GM04503 (cell line): ENCODE data around the gene CPEB4.

ENCODE experiments used
- DNase-seq: peaks from one replicate; pipeline ENCODE4 v3.0.0-alpha.2; 2012; ENCODE audit warnings: low read depth

Gene CPEB4

DNA sequence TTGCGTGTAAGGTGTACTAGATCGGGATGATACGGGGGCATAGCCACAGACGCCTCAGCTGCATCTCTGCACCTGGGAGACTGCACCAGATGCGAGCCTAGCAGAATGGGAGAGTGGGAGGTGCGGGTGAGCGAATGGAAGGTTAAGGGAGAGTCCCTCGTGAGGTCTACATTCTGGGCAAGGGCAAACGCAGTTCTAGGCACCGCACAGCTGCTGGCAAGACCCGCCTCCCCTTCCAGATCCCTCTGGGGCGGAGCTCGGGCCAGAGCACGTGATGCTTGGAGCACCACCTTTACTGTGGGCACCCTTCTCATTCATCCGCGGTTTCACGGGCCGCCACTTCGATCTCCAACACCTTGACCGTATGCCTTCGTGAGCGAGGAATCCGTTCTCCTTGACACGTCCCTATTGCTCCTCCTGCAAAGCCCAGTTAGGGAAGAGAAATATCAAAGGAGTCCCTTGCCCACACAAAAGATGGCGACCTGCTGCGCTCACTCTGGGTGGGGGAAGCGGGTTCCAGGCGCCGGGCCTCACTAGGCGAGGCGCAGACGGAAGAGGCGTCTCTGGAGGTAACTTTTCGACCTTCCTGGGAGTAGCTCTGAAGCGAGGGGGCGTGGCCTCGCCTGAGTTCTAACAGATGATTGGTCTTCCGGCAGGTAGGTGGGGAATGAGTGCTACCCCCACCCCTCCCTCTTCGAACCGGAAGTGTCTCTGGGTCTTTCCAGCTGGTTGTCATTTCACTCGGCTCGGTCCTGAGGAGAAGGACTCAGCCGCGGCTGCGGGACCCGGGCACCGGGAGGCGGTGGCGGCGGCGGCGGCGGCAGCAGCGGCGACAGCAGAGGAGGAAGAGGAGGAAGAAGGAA is at the start of gene CPEB4:
Gene CPEB4, plus strand, starts transcription at position 740 of the 863 bp plus-strand sequence. CDS start 1,385 bp downstream, outside the sequence.
- DNase-seq, result peak; percentile 96

DNA sequence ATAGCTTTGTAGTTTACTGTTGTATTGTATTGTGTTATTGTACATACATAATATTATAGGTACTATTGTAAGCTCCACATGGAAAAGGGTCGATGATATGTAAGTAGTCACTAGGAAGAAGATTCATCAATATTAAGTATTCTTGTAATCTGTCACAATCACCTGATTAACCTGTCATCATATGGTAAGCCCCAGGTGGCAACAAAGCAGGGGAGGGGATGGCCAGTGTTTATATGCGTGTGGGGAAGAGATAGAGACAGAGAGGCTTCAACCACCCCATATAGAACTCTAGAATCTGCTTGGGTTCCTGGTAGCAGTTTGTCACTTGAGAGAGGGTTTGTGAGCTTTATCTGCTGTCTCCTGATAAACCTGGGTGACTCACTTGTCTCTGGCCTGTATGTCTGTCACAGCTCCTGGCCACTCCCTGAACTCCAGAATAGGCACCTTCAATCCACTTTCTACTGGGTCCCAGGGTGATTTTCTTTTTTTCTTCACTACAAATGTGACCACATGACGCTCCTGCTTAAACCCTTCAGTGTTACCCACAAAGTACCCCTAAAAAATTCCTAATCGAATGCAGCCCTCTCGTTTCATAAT is 48.9 kb upstream of the CPEB4 start:
- DNase-seq, result no peak

DNA sequence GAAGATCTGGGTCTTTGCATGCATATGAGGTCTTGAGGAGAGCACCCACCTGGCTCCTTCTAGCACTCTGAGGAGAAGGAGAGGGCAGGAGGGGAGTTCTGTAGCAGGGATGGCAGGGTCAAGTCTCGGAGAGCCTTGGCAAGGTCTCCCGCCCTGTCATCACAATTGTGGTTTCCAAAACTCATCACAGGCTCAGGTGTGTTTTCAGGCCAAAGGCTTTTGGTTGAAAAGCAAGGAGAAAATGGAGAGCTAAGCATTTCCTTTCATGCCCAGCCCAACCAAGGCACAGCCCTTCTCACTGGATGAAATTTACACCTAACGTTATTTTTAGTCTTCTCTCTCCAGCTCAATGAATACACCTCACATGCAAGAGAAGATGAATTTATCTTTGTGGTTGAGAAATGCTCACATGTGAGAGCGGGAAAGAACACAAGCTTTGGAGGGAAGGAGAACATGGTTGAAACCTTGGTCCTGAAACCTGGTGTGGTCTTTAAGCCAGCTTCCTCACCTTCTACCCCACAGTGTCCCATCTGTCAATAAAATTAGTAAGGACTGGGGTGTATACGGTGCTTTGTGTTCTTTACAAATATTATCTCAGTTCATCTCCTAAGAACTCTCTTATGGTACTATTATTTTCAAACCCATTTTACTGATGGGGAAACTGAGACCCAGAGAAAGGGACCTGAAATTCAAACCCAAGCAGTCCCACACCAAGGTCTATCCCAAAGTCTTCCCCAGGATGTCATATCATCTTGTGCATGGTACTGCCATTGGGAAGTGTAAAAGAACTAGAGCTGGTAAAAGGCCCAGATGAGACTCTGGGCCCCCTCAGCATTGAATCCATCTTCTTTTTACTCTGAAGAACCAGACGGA is 47.8 kb upstream of the CPEB4 start:
- DNase-seq, result no peak

DNA sequence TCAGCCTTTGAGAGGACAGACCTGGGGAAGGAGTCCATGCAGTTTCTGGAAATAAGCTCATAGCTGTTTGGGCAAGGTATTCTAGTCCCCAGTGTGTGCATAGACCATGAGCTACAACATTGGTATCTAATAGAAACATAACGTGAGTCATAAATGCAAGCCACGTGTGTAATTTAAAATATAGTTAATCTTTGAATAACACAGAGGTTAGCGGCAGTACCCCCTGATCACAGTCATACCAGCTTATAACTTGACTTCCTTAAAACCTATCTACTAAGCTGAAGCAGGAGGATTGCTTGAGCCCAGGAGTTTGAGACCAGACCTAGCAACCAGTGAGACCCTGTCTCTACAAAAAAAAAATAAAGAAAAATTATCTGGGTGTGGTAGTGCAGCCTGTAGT is 46.4 kb upstream of the CPEB4 start:
- no peak for DNase-seq

DNA sequence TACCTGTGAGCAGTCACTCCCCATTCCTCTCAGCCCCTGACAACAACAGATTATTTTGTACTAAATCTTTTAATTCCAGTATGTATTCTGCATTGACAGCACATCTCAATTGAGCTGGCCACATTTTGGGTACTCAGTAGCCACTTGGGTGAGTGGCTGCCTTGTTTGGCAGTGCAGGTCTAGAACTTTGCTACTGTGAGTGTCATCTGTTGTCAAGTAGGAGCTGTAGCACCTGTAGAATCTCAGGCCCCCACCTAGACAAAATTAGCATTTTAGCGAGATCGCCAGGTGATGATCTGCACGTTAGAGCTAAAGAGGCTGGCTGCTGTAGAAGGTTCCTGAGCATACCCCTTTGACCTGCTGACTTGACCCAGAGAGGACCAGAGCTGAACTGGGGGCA is 44.4 kb upstream of the CPEB4 start:
- no peak for DNase-seq

DNA sequence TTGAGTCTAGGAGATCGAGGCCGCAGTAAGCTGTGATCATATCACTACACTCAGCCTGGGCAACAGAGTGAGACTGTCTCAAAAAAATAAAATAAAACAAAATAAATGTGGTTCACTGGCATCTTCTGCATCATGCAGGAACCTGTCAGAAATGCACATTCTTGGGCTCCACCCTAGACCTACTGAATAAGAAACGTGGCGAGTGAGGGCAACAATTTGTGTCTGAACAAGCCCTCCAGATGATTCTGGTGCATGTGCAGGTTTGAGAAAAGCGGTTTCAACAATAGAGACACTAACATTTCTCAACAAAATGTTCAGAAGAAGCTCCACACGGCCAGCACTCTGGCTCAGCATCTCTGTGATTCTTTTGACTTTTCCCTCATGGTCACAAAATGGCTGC is 42.8 kb upstream of the CPEB4 start:
- no peak for DNase-seq

DNA sequence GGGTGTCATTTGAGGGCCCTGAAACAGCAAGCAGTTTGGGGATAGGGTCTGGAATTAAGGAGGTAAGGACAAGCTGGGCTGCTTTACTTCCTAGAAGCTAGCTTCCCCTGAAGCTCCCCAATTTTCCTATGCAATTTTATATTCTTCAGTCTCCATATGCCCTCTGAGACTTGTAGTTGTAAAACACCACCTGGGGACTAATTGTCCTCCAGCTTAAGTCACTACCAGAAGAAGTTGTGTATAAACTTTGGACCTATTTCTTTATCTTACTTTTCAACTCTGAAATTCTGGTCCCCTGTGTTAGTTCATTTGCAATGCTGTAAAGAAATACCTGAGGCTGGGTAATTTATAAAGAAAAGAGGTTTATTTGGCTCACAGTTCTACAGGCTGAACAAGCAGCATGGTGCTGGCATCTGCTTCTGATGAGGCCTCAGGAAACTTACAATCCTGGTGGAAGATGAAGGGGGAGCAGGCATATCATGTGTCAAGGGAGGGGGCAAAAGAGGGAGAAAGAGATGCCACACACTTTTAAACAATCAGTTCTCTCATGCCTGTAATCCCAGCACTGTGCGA is 41.1 kb upstream of the CPEB4 start:
- no peak for DNase-seq

DNA sequence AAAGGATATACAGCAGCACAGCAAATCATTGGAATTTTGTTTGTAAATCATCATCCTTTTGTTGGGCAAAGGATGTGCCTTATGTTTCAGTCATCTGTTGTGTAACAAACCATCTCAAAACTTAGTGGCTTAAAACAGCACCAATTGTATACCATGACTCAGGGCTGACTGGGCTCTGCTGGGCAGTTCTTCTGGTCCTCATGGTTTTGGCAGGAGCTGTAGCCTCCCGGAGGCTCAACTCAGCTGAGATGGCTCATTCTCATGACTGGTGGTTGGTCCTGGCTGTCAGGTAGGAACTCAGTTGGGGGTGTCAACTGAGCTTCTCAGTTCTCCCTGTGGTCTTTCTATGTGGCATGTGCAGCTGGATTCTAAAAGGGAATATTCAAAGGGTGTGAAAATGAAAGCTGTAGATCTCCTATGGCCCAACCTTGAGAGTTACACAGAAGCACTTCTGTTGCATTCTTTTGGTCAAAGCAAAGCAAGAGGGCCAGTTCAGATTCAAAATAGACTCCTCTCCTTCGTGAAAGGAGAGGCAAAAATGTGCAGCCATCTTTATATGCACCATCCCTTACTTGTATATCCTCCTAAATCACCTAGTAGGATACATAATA is 39.1 kb upstream of the CPEB4 start:
- DNase-seq, result no peak

DNA sequence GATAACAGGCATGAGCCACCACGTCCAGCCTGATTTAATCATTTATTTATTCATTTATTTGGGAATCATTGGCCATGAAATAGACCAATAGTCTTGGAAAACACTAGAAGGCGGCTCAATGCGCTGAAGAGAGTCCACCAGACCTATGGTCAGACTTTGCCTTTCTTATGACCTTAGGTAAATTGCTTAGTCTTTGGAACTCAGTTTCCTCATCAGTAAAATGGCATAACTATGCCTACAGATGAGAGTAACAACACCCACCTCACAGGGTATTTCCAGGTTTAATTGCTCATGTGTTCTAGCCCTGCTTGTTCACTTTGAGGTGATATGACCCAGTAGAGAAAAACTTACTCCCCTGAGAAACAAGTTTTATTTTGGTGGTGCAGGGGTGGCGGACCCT is 38.2 kb upstream of the CPEB4 start:
- DNase-seq, result no peak

DNA sequence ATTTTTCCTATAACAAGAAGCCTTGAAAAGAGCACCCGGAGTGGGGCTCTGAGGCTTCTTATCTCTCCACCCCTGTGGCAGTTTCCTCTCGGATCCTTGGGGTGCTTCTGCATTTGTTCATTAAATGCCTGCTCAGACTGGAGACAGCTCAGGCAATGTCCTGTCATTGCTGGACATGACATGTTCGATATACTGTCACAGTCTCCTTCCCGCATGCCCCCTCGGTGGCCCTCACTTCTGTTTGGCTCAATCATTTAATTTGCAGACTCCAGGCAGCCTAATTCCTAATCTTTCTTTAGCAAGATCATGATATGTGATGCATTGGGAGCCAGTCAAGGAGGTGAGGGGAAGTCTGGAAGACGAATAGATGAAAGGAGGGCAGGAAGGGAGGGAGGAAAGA is 37.5 kb upstream of the CPEB4 start:
- DNase-seq, result no peak

DNA sequence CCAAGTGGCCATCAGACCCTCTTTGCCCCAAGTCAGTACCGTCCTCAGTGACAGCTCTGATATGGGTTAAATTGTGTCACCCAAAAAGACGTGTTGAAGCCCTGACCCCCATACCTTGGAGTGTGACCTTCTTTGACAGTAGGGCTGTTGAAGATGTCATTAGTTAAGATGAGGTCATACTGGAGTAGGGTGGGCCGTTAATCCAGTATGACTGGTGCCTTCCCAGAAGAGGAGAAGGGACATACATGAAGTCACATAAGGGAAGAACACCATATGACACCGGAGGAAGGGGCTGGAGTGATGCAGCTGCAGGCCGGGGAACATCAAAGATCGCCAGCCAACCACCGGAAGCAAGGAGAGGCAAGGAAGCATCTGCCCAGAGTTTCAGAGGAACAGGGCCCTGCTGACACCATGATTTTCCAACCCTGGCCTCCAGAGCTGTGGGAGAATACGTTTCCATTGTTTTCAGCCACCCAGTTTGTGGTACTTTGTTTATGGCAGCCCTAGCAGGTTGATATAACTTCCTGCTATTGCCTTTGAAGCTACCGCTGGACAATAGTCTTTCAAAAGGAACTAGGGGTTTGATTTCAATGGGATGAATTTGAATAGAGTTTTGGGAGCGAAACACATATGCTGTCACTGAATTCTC is 36.4 kb upstream of the CPEB4 start:
- no peak for DNase-seq

DNA sequence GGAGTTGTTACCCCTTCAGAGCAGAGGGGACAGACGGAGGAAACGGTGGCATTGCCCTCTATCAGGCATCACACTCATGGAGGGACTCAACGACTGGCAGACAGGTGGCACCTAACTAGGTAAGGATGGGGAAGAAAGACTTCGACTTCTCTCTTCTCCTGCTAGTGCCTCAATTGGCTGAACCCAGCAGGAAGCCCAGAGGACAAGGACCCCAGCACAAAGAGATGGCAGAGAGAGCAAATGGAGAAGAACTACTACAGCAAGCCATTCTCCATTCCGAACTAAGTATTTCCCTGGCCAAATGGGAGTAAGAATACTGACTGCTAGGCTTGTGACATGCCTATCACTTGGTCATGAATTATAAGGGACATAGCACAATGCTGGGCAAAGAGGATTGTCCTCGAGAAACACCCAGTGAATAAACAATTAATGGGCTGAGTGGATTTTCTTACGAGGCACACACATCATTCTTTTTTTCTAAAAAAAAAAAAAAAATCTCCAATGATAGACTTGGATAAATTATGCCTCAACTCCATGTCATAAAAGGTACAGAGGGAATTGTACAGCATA is 35.3 kb upstream of the CPEB4 start:
- DNase-seq, result no peak

DNA sequence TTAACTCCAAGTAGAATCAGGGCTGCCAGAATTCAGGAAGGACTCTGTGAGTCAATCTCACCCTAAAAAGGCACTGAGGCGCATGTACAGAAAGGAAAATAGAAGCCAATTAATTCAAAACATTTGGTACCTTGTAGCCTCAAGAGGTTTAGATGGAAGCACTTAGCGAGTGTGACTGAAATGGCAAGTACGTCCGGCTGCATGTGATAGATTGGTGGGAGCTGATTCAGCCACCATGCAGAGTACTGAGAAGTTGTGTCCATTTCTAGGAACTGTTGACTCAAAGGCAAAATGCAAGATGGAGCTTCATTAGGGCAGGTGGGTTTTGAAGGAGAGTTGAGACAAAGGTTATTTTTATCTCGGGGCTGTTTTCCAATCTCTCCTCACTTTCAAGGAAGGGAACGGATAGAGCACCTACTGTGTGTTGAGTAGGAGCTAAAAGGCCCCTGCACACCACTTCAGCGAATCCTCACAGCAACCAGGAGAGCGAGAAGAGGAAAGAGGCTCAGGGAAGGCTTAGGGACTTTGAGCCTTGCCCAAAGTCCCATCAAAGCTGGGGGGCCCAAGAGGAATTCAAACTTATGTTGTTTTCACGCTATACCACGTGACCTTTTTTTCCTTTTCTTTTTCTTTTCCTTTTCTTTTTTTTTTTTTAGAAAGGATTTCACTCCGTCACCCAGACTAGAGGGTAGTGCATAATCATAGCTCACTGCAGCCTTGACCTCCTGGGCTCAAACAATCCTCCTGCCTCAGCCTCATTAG is 34.6 kb upstream of the CPEB4 start:
- no peak for DNase-seq

DNA sequence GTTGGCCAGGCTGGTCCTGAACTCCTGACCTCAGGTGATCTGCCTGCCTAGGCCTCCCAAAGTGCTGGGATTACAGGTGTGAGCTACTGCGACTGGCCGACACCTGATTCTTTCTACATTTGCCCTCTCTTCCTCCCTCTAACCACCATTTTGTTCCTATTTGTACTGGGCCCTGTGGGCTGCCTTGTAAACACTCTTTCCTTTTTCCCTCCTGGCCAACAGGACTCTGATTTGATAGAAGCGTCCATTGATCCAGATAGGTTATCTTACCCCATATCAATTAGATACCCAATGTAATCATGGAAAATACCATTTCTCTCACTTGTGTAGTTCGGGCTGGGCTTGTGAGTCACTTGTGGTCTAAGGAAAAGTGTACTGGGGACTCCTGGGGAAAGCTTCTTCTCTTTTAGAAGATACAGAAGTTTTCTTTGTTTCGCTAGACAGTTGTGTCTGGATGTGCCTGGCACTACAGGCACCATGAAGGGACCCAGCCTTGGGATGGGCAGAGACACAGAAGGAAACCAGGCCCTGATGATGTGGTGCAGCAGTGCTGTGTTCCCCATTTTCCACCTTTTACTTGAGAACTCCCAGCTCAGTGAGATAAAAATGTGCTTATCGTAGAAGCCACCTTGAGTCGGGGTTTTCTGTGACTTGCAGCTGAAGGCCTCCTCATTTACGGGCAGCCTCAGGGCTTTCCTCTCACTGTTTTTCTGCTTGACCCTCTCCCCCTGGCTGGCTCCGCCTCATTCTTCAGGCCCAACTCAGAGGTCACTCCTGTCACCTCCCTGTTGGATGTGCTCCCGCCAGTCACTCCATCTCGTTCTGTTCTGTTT is 32.8 kb upstream of the CPEB4 start:
- DNase-seq, result no peak

DNA sequence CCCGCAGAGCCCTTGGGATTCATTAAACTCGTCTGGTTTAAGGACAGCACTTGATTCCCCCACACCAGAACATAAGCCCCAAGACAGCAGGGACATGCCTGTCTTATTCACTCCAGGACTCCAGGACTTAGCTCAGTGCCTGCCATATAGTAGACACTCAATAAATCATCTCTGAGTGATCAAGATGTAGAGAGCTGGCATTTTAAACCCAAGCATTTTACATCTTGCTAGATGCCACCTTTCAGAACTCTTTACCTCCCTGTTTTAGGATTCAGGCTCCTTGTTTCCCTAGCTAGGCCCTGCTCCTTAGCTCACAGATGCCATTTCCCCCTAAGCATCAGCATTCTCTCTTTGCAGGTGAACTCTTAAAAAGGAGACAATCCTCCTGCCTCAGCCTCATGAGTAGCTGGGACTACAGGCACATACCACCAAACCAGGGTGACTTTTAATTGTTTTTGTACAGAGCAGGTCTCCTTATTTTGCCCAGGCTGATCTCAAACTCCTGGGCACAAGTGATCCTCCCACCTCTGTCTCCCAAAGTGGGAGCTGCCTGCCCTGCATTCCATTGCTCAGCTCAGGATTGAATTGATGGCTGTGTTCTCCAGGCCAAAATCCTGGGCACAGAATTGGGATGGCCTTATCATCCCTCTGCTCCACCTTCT is 32.0 kb upstream of the CPEB4 start:
- no peak for DNase-seq

DNA sequence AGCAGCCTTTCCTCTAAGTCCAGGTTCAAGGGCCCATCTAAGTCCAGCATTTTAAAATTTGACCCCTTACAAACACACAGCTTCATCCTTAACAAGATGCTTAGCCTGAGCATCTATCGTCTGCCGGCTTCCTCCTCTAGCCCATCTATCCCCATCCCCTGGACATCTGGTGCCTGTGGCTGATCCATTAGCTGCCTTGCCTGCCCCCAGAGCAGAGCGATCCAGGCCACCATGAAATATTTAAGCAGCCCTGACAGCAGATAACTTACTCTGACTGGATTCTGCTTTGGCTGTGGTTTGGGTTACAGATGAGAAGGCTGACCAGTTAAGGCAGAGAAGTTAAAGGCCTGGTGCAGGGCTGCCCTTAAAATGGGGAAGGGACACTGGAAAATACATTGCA is 30.9 kb upstream of the CPEB4 start:
- no peak for DNase-seq

DNA sequence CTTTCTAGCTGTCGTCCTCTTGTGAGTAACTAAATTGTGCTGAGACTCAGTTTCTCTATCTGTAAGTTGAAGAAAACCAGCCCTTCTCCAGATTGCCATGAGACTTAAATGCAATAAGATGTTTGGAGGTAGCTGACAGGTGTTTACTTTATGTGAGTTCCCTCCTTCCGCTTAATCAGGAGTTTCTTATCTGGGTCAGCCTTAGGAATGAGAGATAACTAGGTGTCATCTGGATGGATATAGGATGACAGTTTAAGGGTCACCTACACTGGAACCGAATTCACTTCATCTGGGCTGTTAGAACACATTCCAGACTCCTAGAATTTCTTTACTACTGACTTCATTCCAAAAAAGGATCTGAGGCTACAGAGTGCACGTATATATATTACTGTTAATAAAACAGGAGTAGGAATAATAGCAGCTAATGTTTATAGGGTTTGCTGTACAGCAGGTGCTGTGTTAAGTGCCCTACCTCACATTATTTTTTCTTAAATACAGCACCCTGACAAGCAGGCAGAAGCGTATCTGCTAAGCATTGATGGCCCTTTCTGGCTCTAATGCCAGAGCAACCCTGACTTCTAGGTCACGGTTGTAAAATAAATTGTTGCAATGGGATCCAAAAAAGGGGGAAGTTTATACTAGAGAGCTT is 30.0 kb upstream of the CPEB4 start:
- DNase-seq, result no peak

DNA sequence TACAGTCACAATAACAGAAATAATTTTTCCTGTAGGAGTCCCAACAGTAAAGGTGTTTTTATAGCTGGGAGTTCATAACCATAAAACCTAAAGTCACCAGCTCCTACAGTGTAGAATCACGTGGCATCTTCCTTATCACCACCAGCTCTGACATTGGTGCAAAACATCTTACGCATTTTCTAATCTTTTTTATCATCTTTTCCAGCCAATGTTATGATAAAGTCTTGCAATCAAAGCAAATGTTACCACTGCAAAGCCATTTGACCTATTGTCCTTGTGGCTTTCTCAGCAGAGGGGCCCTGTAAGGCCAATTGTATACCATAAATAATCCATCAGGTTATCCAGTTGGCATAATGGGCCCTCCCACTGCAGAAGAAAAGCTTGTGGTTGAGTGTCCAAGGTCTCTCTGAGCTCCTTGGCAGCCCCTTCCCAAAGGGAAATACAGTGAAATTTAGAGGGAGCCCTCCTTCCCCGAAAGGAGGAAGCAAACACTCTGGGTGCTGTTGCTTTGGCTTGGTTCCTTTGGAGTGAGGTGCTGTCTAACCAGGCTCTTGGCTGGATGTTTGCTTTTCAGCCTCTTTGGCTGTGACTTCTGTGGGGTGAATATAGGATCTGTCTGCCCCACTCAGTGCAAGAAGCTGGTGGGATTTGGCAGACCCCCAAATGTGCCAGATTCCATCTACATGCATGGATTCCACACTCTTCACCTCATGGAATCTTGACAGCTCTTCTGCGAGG is 29.3 kb upstream of the CPEB4 start:
- no peak for DNase-seq
